Breast epithelium (tissue), 4 donors: ENCODE data around the gene RNF212B. TPM values are rescaled to one million over a fixed set of nuclear protein-coding genes. Genes with fewer than 3 reads are reported as not detected.
"Not testable (repeated sequence)": the region's sequence is repeated elsewhere in the genome, so short reads cannot be mapped to it uniquely, and the experiment has no call there.

Experiments used
- DNase-seq, 2 donors: peaks; one replicate each; pipeline ENCODE4 v3.0.0-alpha.2; 2019; ENCODE audit warnings: low spot score in 2 of 2
- H3K27ac ChIP-seq, 2 donors: fragments of 200-600 bp; sonication (generic) in 1 of 2; one replicate each; pipeline ENCODE4 v1.5.1; 2016 to 2019; ENCODE audit warnings: mild to moderate bottlenecking in 1 of 2
- H3K27me3 ChIP-seq, 2 donors: fragments of 200-600 bp; sonication (generic) in 1 of 2; one replicate each; pipeline versions ENCODE4 v1.5.1 to v1.6.0; 2017 to 2019; ENCODE audit warnings: control low read depth in 1 of 2, mild to moderate bottlenecking in 1 of 2
- H3K36me3 ChIP-seq: fragments of 200-600 bp; one replicate; pipeline ENCODE4 v1.5.1; 2019
- H3K4me1 ChIP-seq, 2 donors: fragments of 200-600 bp; sonication (generic); one replicate each; pipeline ENCODE4 v1.5.1; 2016 to 2019; ENCODE audit warnings: control low read depth in 1 of 2
- H3K4me3 ChIP-seq, 3 donors: fragments of 200-600 bp; sonication (generic); 1 replicate in 2 of 3; 2 replicates in 1 of 3; pipeline ENCODE4 v1.5.1; 2016 to 2019; ENCODE audit warnings: mild to moderate bottlenecking in 3 of 3, moderate library complexity in 2 of 3
- H3K9me3 ChIP-seq, 2 donors: fragments of 200-600 bp; sonication (generic) in 1 of 2; one replicate each; pipeline ENCODE4 v1.5.1; 2016 to 2019; ENCODE audit warnings: control low read depth in 1 of 2
- CTCF ChIP-seq, 3 donors: fragments of 450-650 bp; IDR thresholded peaks; one replicate each; pipeline ENCODE4 v1.5.1; 2016 to 2017; ENCODE audit warnings: antibody characterized with exemption in 3 of 3, mild to moderate bottlenecking in 3 of 3, moderate library complexity in 3 of 3
- POLR2A ChIP-seq: fragments of 450-650 bp; IDR thresholded peaks from one replicate; pipeline ENCODE4 v1.6.1; 2016; ENCODE audit warnings: antibody characterized with exemption, mild to moderate bottlenecking, moderate library complexity
- POLR2AphosphoS5 ChIP-seq, 3 donors: sonication (generic); formaldehyde crosslinking; IDR thresholded peaks; one replicate each; pipeline ENCODE4 v1.6.1; 2017; ENCODE audit warnings: antibody characterized with exemption in 3 of 3
- intact Hi-C: fragments of 100-400 bp; cut with DNase I; formaldehyde crosslinking; loops from one replicate; pipeline ENCODE4 v1.15.1; 2023; ENCODE audit warnings: low total_unique reads
- total RNA-seq, 3 donors: library from RNA; depleted of rRNA; stranded (reverse); fragments of >200 nt; gene quantifications; one replicate each; pipeline ENCODE4 v1.1.0, GENCODE V29; 2016

Gene RNF212B
- total RNA-seq, 3 donors from 2014 or later, result not detected

GRCh38 chr14:23269193-23269592, 31.5 kb downstream of the RNF212B start:
- Histone ChIP-seq H3K36me3 (no peaks in the 10 kb centered on the region), H3K4me1 (no peaks in the 10 kb centered on the region), H3K9me3 (no peaks in the 10 kb centered on the region), H3K4me3 (no peak overlapping the region), H3K27ac (no peak overlapping the region), H3K27me3 (no peaks in the 10 kb centered on the region)
- DNase-seq, result no peak
- intact Hi-C loops, result no loop called here
- TF ChIP-seq CTCF (IDR thresholded peaks at IDR 0.05) (no peak), POLR2AphosphoS5 (IDR thresholded peaks at IDR 0.05) (no peak), POLR2A (no peak)

GRCh38 chr14:23275412-23275811, 37.7 kb downstream of the RNF212B start:
- Histone ChIP-seq H3K4me3 (no peak overlapping the region), H3K9me3 (no peaks in the 10 kb centered on the region), H3K27ac (no peak overlapping the region), H3K27me3 (no peaks in the 10 kb centered on the region), H3K36me3 (peaks cover 5% of the 10 kb centered on the region), H3K4me1 (no peaks in the 10 kb centered on the region)
- TF ChIP-seq CTCF (IDR thresholded peaks at IDR 0.05) (no peak), POLR2AphosphoS5 (IDR thresholded peaks at IDR 0.05) (no peak), POLR2A (no peak)
- intact Hi-C loops, result no loop called here
- no peak for DNase-seq

- DNase-seq, result no peak
- no peaks in the 10 kb centered on the region for H3K27me3 ChIP-seq
- H3K9me3 ChIP-seq, result no peaks in the 10 kb centered on the region
- H3K36me3 ChIP-seq, result peaks cover 5% of the 10 kb centered on the region
- H3K4me3 ChIP-seq, result no peak overlapping the region
- intact Hi-C loops, result no loop called here
- no peak for TF ChIP-seq POLR2AphosphoS5 (IDR thresholded peaks at IDR 0.05)
- no peak for TF ChIP-seq CTCF (IDR thresholded peaks at IDR 0.05)
- no peak for TF ChIP-seq POLR2A
- no peaks in the 10 kb centered on the region for H3K4me1 ChIP-seq
- no peak overlapping the region for H3K27ac ChIP-seq
These were observed 39.5 kb downstream of the RNF212B start for GRCh38 chr14:23277189-23277588.

- H3K4me3 ChIP-seq, H3K4me1 ChIP-seq, DNase-seq, H3K9me3 ChIP-seq, H3K27me3 ChIP-seq, H3K36me3 ChIP-seq, intact Hi-C loops, H3K27ac ChIP-seq: not testable (repeated sequence)
These were observed 40.2 kb downstream of the RNF212B start for GRCh38 chr14:23277928-23278327.

GRCh38 chr14:23281247-23281646, 43.5 kb downstream of the RNF212B start:
- no peak overlapping the region for H3K27ac ChIP-seq
- intact Hi-C loops, result loop anchor here (10.0 kb wide), 1 partner anchor 84 kb away; the partner anchor contains the start of gene EFS
- H3K9me3 ChIP-seq, result no peaks in the 10 kb centered on the region
- H3K4me3 ChIP-seq, result no peak overlapping the region
- H3K27me3 ChIP-seq, result no peaks in the 10 kb centered on the region
- no peaks in the 10 kb centered on the region for H3K4me1 ChIP-seq
- no peak for DNase-seq
- TF ChIP-seq POLR2A, result no peak
- no peak for TF ChIP-seq POLR2AphosphoS5 (IDR thresholded peaks at IDR 0.05)
- TF ChIP-seq CTCF (IDR thresholded peaks at IDR 0.05), result no peak
- H3K36me3 ChIP-seq, result no peaks in the 10 kb centered on the region
